H9 (cell line): ENCODE measurements around the gene FHL1. TPM values are rescaled to one million over a fixed set of nuclear protein-coding genes. Genes with fewer than 3 reads are reported as not detected.

ENCODE experiments used
- DNase-seq: peaks from one replicate; pipeline ENCODE4 v3.0.0-alpha.2; 2017
- H2AFZ ChIP-seq: one replicate; pipeline ENCODE4 v1.6.1; 2013; ENCODE audit warnings: mild to moderate bottlenecking, low read length, control low read depth, moderate library complexity
- H2AK5ac ChIP-seq: 2 replicates; pipeline ENCODE4 v1.6.1; 2013; ENCODE audit warnings: low read length, control low read depth, mixed read lengths; ENCODE audit not compliant: insufficient read length
- H2BK120ac ChIP-seq: one replicate; pipeline ENCODE4 v1.6.1; 2013; ENCODE audit warnings: low read depth, mild to moderate bottlenecking, low read length, control low read depth, inconsistent platforms; ENCODE audit not compliant: poor library complexity, severe bottlenecking
- H2BK12ac ChIP-seq: 2 replicates; pipeline ENCODE4 v1.6.1; 2013; ENCODE audit warnings: low read length, control low read depth, mixed read lengths, low read depth; ENCODE audit not compliant: insufficient read length
- H2BK15ac ChIP-seq: 2 replicates; pipeline ENCODE4 v1.6.1; 2013; ENCODE audit warnings: low read depth, low read length, control low read depth
- H2BK20ac ChIP-seq: one replicate; pipeline ENCODE4 v1.6.1; 2013; ENCODE audit warnings: low read depth, mild to moderate bottlenecking, low read length, control low read depth, inconsistent platforms; ENCODE audit not compliant: poor library complexity, severe bottlenecking
- H2BK5ac ChIP-seq: 2 replicates; pipeline ENCODE4 v1.6.1; 2013; ENCODE audit warnings: low read length, control low read depth, mixed read lengths; ENCODE audit not compliant: insufficient read length
- H3K14ac ChIP-seq: 2 replicates; pipeline ENCODE4 v1.6.1; 2013; ENCODE audit warnings: low read length, control low read depth; ENCODE audit not compliant: insufficient read depth
- H3K18ac ChIP-seq: 2 replicates; pipeline ENCODE4 v1.6.1; 2013; ENCODE audit warnings: low read depth, mild to moderate bottlenecking, mixed read lengths, low read length, control low read depth; ENCODE audit not compliant: insufficient read length
- H3K23ac ChIP-seq: 2 replicates; pipeline ENCODE4 v1.6.1; 2013; ENCODE audit warnings: low read length, control low read depth, mixed read lengths, low read depth; ENCODE audit not compliant: insufficient read length
- H3K23me2 ChIP-seq: 2 replicates; pipeline ENCODE4 v1.6.1; 2013; ENCODE audit warnings: low read depth, mild to moderate bottlenecking, mixed read lengths, low read length, control low read depth; ENCODE audit not compliant: insufficient read length, poor library complexity, severe bottlenecking
- H3K27ac ChIP-seq: 2 replicates; pipeline ENCODE4 v1.5.1; 2013; ENCODE audit warnings: low read length, control low read depth, mixed read lengths, low read depth; ENCODE audit not compliant: insufficient read length
- H3K27me3 ChIP-seq: 2 replicates; pipeline ENCODE4 v1.6.1; 2013; ENCODE audit warnings: low read length, control low read depth, inconsistent platforms; ENCODE audit not compliant: insufficient read depth
- H3K4ac ChIP-seq: 2 replicates; pipeline ENCODE4 v1.6.1; 2013; ENCODE audit warnings: low read depth, mild to moderate bottlenecking, control low read depth, inconsistent platforms, low read length, moderate library complexity
- H3K4me1 ChIP-seq: 2 replicates; pipeline ENCODE4 v1.6.1; 2013; ENCODE audit warnings: low read length, control low read depth, inconsistent platforms; ENCODE audit not compliant: insufficient read depth
- H3K4me2 ChIP-seq: 2 replicates; pipeline ENCODE4 v1.6.1; 2013; ENCODE audit warnings: low read length, control low read depth, mixed read lengths; ENCODE audit not compliant: insufficient read length, insufficient read depth
- H3K56ac ChIP-seq: 2 replicates; pipeline ENCODE4 v1.6.1; 2013; ENCODE audit warnings: low read depth, mild to moderate bottlenecking, mixed read lengths, low read length, control low read depth; ENCODE audit not compliant: insufficient read length
- H3K79me1 ChIP-seq: 2 replicates; pipeline ENCODE4 v1.6.1; 2013; ENCODE audit warnings: low read depth, mild to moderate bottlenecking, moderate library complexity, low read length, control low read depth, inconsistent platforms; ENCODE audit not compliant: insufficient read depth, poor library complexity, severe bottlenecking
- H3K79me2 ChIP-seq: 2 replicates; pipeline ENCODE4 v1.6.1; 2013; ENCODE audit warnings: low read length, control low read depth, inconsistent platforms; ENCODE audit not compliant: insufficient read depth
- H3K9ac ChIP-seq: 2 replicates; pipeline ENCODE4 v1.6.1; 2013; ENCODE audit warnings: low read length, control low read depth, mixed read lengths; ENCODE audit not compliant: insufficient read length; ENCODE audit errors: extremely low read depth
- H3K9me3 ChIP-seq: one replicate; pipeline ENCODE4 v1.6.1; 2013; ENCODE audit warnings: low read depth, low read length, inconsistent platforms; ENCODE audit not compliant: control insufficient read depth
- H3T11ph ChIP-seq: one replicate; pipeline ENCODE4 v1.6.1; 2013; ENCODE audit warnings: mild to moderate bottlenecking, low read length, control low read depth, inconsistent platforms
- H4K20me1 ChIP-seq: one replicate; pipeline ENCODE4 v1.6.1; 2013; ENCODE audit not compliant: control insufficient read depth, insufficient read length, insufficient read depth
- H4K5ac ChIP-seq: 2 replicates; pipeline ENCODE4 v1.6.1; 2013; ENCODE audit warnings: low read depth, mild to moderate bottlenecking, mixed read lengths, low read length, control low read depth; ENCODE audit not compliant: insufficient read length
- H4K8ac ChIP-seq: replicated peaks from 2 replicates; pipeline ENCODE4 v1.6.1; 2013; ENCODE audit warnings: low read length, control low read depth, mixed read lengths, low read depth; ENCODE audit not compliant: insufficient read length
- H4K91ac ChIP-seq: 2 replicates; pipeline ENCODE4 v1.6.1; 2013; ENCODE audit warnings: low read depth, mild to moderate bottlenecking, moderate library complexity, mixed read lengths, low read length, control low read depth; ENCODE audit not compliant: insufficient read length
- H3K27ac Mint-ChIP-seq, 3 experiments: 2 replicates in 2 of 3; 3 replicates in 1 of 3; pipeline ENCODE4 v1.8.0; 2020 to 2021; ENCODE audit warnings: mixed read lengths in 3 of 3, mild to moderate bottlenecking in 1 of 3, moderate library complexity in 1 of 3
- H3K27me3 Mint-ChIP-seq: 2 replicates; pipeline ENCODE4 v1.8.0; 2021; ENCODE audit warnings: low read depth, mild to moderate bottlenecking, moderate library complexity, mixed read lengths
- H3K36me3 Mint-ChIP-seq, 3 experiments: 2 replicates in 2 of 3; 3 replicates in 1 of 3; pipeline ENCODE4 v1.8.0; 2020 to 2021; ENCODE audit warnings: low read depth in 3 of 3, mixed read lengths in 3 of 3; ENCODE audit not compliant: insufficient read depth in 1 of 3
- H3K4me1 Mint-ChIP-seq, 2 experiments: 2 replicates each; pipeline ENCODE4 v1.8.0; 2020; ENCODE audit warnings: mixed read lengths in 2 of 2
- H3K4me3 Mint-ChIP-seq, 2 experiments: 2 replicates in 1 of 2; 3 replicates in 1 of 2; pipeline ENCODE4 v1.8.0; 2020 to 2021; ENCODE audit warnings: mild to moderate bottlenecking in 2 of 2, mixed read lengths in 2 of 2, moderate library complexity in 1 of 2
- H3K9me3 Mint-ChIP-seq, 2 experiments: 2 replicates in 1 of 2; 3 replicates in 1 of 2; pipeline ENCODE4 v1.8.0; 2020; ENCODE audit warnings: mild to moderate bottlenecking in 2 of 2, mixed read lengths in 2 of 2, moderate library complexity in 1 of 2
- CTCF ChIP-seq: fragments of 200-600 bp; sonication (generic); conservative IDR thresholded peaks from 3 replicates; pipeline ENCODE4 v1.8.0; 2021; ENCODE audit warnings: antibody characterized with exemption, mild to moderate bottlenecking
- WGBS: extraction: QIAGEN DNeasy Blood & Tissue Kit; methylation state at CpG from one replicate; pipeline ENCODE4 v1.1.7; 2013; ENCODE audit warnings: missing lambda C conversion rate, low lambda C conversion rate, mixed read lengths; ENCODE audit not compliant: insufficient read length; ENCODE audit errors: extremely low coverage; 5-methylcytosine and 5-hydroxymethylcytosine counted together
- total RNA-seq: library from RNA; stranded (reverse); gene quantifications from 2 replicates; pipeline ENCODE4 v1.2.1, GENCODE V29; 2021

FHL1 gene
- total RNA-seq, 1 experiment from 2014 or later: 20.0 TPM

DNA sequence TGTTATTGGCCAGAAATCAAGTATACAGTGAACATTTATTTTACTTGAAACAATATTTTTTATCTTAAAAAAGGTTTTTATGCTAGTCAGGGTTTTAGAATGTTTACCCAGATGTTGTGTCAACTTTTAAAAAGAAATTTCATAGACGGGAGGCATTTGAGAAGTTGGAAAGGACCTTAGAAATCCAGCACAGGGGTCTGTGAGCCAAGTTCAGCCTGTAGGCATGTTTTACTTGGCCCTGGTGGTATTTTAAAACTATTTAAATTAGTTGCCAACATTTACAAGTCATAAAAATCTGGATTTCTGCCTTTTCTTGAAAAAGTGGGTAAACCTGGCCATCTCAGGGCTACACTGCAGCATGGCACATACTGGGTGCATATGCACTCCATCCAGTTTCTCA lies 25.5 kb upstream of the FHL1 start:
- Histone ChIP-seq H2BK15ac (no peak overlapping the region), H3K27ac (no peak overlapping the region), H3K27me3 (no peaks in the 10 kb centered on the region), H2AK5ac (no peak overlapping the region), H3K9me3 (peaks cover 36% of the 10 kb centered on the region), H4K8ac (no peak overlapping the region), H2BK120ac (no peak overlapping the region), H2AFZ (no peak overlapping the region), H3K9ac (no peak overlapping the region), H2BK5ac (no peak overlapping the region), H3T11ph (no peak overlapping the region), H3K18ac (no peak overlapping the region), H3K4ac (no peak overlapping the region), H3K4me1 (no peaks in the 10 kb centered on the region), H2BK20ac (no peak overlapping the region), H3K23ac (no peak overlapping the region), H3K4me2 (no peak overlapping the region), H3K14ac (no peak overlapping the region), H3K79me2 (no peaks in the 10 kb centered on the region), H3K23me2 (no peaks in the 10 kb centered on the region), H3K56ac (no peak overlapping the region), H2BK12ac (no peak overlapping the region), H4K91ac (no peak overlapping the region), H4K5ac (no peak overlapping the region), H3K79me1 (no peaks in the 10 kb centered on the region), H4K20me1 (no peaks in the 10 kb centered on the region)
- Mint-ChIP-seq H3K36me3 (no peaks in the 10 kb centered on the region; a peak in 3 of 7 replicates), H3K4me1 (no peaks in the 10 kb centered on the region), H3K4me3 (no peak overlapping the region), H3K27me3 (no peaks in the 10 kb centered on the region), H3K9me3 (peaks cover 55 to 60% of the 10 kb centered on the region in 2 experiments), H3K27ac (no peak overlapping the region; a peak in 1 of 7 replicates)
- DNase-seq: no peak
- no peak for TF ChIP-seq CTCF
- no CpG with 5 or more reads among the region's 1 CpG for WGBS
